ENCODE data around the gene BRCA1.

BRCA1 gene

GRCh38 chr17:43051969-43052368 lies 73.2 kb downstream of the BRCA1 start:
- TF ChIP-seq CTCF (IDR thresholded peaks at IDR 0.05; ENCODE audit: low read length, missing control alignments): no peak
- DNase-seq (ENCODE audit: low read depth): no peak
- no peak overlapping the region for H3K4me3 ChIP-seq (replicated peaks; ENCODE audit: low read depth, low read length)

GRCh38 chr17:43044024-43044423 lies 81.1 kb downstream of the BRCA1 start:
- H3K4me3 ChIP-seq (replicated peaks; ENCODE audit: low read depth, low read length): no peak overlapping the region
- TF ChIP-seq CTCF (IDR thresholded peaks at IDR 0.05; ENCODE audit: low read length, missing control alignments): no peak
- DNase-seq (ENCODE audit: low read depth): no peak

GRCh38 chr17:43043307-43043706 lies 81.9 kb downstream of the BRCA1 start:
- no peak for TF ChIP-seq CTCF (IDR thresholded peaks at IDR 0.05; ENCODE audit: low read length, missing control alignments)
- no peak overlapping the region for H3K4me3 ChIP-seq (replicated peaks; ENCODE audit: low read depth, low read length)
- no peak for DNase-seq (ENCODE audit: low read depth)

GRCh38 chr17:43042025-43042628 lies 83.0 kb downstream of the BRCA1 start:
- no peak for DNase-seq (ENCODE audit: low read depth)
- no peak for TF ChIP-seq CTCF (IDR thresholded peaks at IDR 0.05; ENCODE audit: low read length, missing control alignments)
- H3K4me3 ChIP-seq (replicated peaks; ENCODE audit: low read depth, low read length): no peak overlapping the region

GRCh38 chr17:43040655-43041054 lies 84.5 kb downstream of the BRCA1 start:
- TF ChIP-seq CTCF (IDR thresholded peaks at IDR 0.05; ENCODE audit: low read length, missing control alignments): no peak
- H3K4me3 ChIP-seq (replicated peaks; ENCODE audit: low read depth, low read length): no peak overlapping the region
- DNase-seq (ENCODE audit: low read depth): no peak

GRCh38 chr17:43039646-43040045 lies 85.5 kb downstream of the BRCA1 start:
- no peak for DNase-seq (ENCODE audit: low read depth)
- TF ChIP-seq CTCF (IDR thresholded peaks at IDR 0.05; ENCODE audit: low read length, missing control alignments): no peak
- H3K4me3 ChIP-seq (replicated peaks; ENCODE audit: low read depth, low read length): no peak overlapping the region

- DNase-seq (ENCODE audit: low read depth): no peak
- H3K4me3 ChIP-seq (replicated peaks; ENCODE audit: low read depth, low read length): no peak overlapping the region
- TF ChIP-seq CTCF (IDR thresholded peaks at IDR 0.05; ENCODE audit: low read length, missing control alignments): no peak
Measured at GRCh38 chr17:43034894-43035293, 90.3 kb downstream of the BRCA1 start.
